ENCODE results near the gene CASK.

Gene CASK

GRCh38 chrX:41912923-41913322, 10.4 kb downstream of the CASK start:
- no peak for DNase-seq

DNA sequence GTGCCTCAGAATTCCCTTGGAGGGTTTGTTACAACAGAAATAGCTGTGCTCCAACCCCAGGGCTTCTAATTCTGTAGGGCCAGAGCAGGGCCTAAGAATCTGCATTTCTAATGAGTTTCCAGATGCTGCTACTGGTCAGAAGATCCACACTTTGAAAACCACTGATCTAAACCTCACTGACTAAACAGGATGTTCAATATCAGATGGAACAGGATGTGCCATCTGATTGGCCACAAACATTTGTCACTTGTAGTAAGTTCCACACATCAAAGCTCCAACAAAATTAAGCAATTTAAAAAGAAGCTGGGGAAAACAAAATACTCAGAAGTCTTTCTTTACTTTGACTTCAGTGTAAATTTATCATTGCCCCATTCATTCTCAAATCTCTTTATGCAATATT, 14.3 kb downstream of the CASK start:
- DNase-seq = no peak

DNA sequence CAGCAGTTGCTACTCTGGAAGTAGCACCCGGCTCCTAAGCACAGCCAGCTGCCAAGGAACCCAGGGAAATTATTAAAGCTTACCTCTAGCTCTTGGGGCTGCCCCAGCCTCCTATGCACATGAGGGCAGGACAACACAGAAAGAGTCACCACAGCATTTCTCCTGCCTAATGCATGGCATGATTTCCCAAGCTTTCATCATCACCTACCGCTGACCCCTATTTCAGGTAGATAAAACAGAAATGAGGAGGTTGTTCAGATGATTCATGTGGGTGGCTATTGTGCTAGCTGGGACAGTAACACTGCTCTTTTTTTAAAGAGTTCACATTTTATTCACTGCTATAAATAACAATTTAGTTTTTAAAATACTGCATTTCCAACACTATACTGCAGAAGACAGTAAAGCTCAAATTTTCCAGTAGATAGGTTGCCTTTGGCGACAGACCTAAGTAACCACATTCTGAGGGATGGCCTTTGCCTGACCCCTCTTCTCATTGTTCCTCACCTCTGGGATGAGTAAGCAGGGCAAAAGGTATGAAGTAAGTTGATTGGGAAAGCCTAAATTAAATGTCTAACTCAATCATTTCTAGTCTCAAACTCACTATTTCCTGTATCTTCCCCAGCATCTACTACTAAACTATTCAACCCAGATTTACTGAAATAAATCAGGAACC, 16.7 kb downstream of the CASK start:
- DNase-seq = no peak

- no peak for DNase-seq
Measured at GRCh38 chrX:41903544-41903943, 19.8 kb downstream of the CASK start.

GRCh38 chrX:41900321-41900720, 23.0 kb downstream of the CASK start:
- DNase-seq = no peak

DNA sequence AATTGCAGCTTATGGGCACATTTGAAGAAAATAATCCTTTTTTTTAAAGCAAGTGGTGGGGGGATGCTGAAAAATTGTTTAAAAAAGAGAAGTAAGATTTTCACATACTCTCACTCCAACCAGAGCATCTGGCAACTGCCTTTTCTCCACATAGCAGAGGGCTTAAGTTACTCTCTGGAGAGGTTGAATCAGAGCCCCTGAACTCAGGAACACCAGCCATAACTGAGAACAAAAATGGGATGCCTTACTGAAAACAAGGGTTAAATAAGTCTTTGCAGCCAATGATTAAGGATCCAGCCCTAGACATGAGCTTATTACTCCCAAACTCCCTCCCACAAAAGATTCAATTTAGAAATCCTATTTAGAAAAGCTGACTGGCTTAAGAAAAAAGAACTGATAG, 27.5 kb downstream of the CASK start:
- no peak for DNase-seq

DNA sequence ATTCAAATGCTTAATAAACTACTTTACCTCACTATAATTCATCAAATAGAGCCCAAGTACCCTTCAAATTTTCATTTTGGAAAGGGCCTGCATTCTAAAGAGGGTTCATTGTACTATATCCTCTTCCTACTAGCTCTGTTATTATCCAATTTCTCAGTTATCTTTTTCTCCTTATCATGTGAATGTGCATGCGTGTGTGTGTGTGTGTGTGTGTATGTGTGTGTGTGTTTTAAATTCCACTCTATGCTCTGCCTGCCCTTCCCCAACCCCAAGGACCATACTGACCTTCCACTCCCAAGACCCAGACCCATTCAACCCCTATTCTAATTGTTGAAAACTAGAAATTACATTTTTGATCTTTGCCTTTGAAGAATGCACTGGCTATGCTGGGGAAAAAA, 33.3 kb downstream of the CASK start:
- DNase-seq = no peak

DNA sequence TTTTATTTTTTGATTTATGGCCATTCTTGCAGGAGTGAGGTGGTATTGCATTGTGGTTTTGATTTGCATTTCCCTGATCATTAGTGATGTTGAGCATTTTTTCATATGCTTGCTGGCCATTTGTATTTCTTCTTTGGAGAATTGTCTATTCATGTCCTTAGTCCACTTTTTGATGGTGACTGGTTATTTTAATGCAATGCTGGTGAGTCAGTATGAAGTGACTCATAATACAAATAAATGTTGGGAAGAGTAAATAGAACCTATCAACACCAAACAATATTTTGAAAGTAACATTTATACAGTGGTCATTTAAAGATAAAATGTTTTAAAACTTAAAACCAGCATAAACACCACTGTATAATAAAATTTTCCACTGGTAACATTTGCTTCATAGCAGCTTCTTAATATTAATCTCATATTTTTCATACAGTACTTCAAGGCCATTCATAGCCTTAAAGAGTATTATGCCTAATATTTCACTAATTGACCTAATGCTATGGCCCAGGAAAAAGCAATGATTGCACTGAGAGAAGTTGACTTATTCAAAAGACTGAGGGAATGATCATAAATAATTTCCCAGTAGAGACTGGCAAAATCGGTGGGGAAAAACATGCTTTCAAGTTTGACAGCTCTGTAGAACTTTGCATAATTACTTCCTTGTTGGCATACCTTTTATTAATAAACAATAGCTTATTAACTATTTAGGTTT, 33.9 kb downstream of the CASK start:
- DNase-seq = no peak

DNA sequence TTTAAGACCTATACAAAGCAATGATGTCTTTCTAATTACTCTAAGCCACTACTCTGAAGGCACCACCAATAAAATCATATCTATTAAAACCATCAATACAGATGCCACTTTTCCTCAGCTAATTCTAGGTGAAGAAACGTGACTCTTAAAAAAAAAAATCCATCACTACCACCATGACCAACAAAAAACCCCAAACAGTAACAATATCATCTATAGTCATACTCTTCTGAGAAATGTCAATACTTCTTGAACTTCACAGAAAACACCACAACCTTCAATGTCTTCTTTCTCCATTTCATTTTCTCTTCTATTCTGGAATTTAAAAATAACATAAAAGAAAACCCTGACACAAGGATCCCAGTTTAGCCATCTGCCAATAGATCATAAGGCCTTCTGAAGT, 35.7 kb downstream of the CASK start:
- no peak for DNase-seq

DNA sequence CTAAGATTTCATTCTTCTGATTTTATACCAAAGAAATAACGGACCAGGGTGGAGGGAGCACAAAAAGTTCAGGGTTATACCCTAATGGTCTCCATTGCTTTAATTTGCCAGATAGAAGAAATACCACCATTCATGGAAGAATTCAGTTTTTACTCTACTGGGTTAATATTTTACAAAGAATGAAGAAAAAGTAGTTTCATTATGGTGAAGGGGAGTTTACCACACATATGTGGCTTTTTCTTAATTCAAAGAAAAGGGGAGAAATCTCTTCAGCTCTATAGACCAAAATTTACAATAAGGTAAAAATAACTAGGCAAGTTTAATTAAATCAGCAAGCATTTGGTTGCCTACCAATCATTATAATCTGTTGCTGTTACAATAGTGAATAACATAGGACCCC, 37.6 kb downstream of the CASK start:
- no peak for DNase-seq

DNA sequence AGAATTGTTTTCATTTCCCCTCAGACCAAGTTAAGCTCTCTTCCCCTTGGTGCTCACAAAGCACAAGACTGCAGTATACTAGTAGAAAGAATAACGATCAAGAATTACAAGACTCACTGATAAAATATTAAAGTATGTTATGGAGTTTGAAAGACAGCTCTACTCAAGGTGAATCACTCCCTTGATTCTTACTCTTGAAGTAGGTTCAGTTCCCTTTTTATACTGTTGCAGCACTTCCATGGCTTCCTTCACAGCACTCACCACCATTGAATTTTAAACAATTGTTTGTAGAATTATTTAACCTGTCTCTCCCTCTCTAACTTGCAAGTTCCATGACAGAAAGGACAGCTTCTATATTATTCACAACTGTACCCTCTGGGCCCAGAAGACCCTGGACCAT, 42.2 kb downstream of the CASK start:
- DNase-seq = no peak

DNA sequence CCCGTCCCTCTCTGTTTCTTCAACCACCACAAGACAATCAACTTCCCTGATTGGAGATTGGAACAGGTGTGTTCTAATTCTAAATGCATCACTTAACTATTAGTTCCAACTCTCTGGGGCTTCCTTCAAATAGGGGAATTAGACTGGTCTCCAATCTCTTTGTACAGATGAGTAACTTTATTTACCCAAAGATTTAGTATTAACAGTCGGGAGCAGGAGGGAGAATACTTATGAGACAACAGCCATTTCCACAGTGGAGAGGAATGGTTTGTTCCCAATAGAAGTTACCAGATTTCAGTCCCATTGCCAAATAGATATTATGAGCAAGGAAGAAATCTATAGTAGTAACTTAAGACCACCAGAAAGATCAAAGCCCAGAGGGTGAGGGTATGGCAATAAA, 46.2 kb downstream of the CASK start:
- no peak for DNase-seq

DNA sequence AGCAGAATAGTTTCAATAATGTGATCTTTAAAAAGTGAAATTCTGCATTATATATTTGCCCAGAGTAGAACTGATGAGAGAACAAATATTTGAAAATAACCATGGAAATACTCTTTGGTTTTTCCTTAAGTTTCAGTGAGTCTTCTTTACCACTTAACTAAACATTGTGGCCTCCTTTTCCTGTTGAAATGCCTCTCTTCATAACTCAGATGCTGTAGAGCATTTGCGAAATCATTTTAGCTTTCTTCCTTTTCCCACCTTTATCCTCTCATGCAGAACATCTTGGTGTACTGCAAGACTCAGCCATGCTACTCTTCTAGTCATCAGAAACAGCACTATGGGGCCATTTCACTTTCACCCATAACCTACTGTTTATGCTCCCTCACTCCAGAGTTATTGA, 48.2 kb downstream of the CASK start:
- no peak for DNase-seq

DNA sequence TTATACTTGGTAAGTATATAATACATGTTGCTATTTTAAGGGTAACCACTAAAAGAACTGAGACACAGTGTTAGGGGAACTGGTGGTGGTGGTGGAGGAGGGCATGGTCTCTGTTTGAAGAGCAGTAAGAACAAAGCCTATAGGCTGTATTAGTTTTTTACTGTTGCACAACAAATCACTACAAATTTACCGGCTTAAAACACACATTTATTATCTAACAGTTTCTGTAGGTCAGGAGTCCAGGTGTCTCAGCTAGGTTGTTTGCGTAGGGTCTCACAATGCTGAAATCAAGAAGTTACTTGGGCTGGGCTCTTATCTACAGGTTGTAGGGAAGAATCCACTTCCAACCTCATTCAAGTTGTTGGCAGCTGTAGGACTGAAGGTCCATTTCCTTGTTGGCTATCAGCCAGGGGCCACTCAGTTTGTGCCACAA, 52.6 kb downstream of the CASK start:
- DNase-seq = no peak

DNA sequence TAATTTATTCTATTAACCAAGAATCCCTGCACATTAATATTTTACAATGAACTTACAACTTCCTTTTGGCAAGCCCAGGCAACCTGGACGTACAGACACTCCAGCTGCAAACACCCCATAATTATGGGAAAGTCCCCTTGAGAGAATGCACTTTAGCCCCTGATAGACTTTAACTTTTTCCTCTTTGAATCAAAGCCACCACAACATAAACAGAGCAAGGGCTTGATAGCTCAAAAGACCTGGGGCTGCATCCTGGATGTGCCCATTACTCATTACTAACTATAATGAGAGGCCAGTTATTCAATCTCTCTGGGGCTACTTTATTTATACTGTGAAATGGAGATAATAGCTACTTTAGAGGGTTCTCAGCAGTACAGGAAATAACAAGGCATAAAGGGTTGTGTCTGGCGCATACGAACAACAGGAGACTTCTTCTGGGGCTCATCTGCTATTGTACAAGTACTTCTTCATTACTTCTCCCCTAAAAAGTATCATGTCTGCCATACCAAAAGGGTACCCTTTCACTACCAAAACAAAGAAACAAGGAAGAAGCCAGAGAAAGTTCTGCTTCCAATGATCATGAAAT, 54.9 kb downstream of the CASK start:
- DNase-seq = no peak

DNA sequence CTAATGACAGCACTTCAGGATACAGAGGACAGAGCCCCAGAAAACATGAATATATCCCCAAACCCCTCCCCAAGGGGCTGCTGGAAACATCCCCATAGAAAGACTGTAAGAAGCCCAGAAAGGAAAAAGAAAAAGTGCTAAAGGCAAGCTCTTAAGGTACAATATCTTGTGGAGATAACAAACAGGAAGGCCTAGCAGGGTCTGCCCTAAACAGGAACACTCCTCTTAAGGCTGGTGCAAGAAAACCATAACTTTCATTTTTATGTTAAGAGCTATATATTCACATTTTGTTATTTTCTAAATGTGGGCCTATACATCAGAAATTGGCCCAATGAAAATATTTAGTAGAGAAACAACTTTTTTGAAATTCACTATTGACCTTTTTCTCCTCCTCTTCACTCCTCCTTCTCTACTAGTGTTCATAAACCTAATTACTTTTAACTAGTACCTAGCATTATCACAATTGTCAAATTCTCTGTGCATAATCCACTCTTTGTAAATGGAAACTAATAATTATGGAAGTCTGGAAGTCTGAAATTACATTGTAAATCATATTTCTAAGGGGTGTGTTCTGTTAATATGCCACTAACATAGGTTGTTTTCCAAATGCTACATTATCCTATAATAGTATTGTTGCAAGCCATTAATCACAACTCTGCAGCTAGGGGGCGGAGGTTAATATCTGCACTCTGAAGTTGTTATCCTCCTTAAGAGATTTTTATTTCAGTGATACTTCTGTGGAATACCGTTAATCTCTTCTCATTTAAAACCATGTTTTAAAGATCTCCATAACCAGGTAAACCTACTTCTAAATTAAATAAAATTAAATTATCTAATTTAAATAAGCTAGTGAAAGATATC, 59.8 kb downstream of the CASK start:
- DNase-seq = no peak

DNA sequence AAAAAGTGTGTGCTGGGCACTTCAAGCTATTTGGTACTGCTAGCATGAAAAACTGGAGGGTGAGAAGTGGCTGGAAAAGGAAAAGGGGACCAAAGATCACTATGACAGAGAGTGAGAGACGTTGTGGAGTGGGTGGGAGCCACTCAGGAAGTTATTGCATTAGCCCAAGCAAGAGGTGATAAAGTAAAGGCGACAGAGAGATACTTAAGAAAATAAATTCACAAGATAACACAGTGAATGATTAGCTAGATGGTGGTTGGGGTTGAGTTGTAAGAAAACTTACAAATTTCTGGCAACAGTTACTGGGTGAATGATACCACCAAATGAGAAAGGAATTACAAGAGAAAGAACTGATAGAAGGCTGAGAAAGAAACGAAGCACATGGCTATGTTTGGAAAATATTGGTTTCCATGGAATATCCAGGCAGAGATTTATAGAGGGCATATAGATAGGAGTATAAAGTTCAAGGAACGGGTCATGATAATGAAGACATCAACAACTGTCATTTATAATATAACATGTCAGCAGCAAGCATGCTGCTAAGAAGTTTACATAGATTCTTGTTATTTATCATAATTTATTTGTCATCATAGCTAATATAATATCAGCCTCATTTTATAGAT, 60.7 kb downstream of the CASK start:
- DNase-seq = no peak

DNA sequence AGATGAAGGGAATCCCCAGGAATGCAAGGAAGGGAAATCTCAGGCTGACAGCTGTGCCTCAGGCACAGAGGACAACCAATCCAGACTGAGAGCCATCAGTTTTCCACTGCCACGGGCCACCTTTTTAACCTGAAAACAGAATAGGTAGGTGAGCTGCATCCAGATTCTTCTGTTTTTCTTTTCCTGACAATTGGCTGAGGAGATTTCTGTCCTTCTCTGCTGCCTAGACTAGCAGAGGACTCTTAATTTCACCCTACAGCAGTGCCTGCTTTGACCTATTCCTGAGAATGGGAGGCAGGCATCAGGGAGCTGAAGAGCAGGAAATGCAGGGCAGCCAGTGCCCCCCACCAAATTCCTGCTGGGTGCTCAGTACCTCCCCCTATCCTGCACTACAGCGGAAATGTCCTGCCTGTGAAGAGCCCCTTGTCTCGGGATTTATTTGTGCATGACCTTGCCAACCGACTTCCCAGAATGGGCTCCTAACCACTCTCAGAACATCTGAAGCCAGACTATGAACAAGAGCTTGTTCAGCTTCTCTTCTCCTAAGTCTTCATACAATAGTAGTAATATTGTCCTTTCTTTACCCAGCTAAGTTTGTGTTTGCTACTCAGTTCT, 65.1 kb downstream of the CASK start:
- DNase-seq = no peak

DNA sequence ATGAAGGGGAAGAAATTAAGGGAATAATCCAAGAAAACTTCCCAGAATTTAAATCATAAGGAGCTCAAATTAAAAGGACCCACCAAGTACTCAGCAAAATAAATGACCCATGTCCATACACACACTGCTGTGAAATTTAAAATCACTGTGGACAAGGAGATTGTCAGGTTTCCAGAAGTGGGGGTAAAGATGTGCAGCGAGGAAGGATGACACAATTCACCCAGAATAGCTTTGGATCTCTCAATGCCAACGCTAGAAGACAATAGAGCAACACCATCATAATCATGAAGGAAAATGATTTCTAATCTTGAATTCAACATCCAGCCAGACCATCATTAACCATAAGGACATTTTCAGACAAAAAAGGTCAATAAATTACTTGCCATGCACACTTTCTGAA, 65.7 kb downstream of the CASK start:
- no peak for DNase-seq

- no peak for DNase-seq
Measured at GRCh38 chrX:41846714-41847113, 76.6 kb downstream of the CASK start.

GRCh38 chrX:41837270-41837944, 85.9 kb downstream of the CASK start:
- no peak for DNase-seq

DNA sequence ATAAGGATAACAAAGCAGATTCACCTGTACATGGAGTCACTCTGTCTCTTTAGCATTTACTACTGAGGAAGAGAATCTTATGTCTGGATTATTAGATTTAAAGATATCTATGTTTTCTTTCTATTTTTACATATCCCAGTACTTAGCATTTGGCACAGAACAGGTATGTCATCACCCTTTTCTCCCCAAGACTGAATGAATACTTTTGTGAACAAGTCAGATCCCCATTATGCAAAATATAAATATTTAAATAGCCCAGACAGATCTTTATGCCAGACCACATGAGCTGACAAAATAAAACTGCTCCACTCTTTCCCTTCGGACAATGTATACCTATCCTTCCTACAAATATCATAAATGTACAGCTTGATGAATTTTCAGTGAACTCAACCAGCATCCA, 94.5 kb downstream of the CASK start:
- DNase-seq = no peak

All from midbrain (tissue), 1 donor.